GM12892 (cell line): Measurements from ENCODE around the gene NDRG2.

Experiments
- POLR2A ChIP-seq: IDR thresholded peaks from 2 replicates; pipeline ENCODE4 v1.6.1; 2011; ENCODE audit warnings: low read depth, low read length, control low read depth
- POLR2AphosphoS5 ChIP-seq: IDR thresholded peaks from 2 replicates; pipeline ENCODE4 v1.6.1; 2011; ENCODE audit warnings: low read depth, low read length, control low read depth
- TAF1 ChIP-seq: IDR thresholded peaks from 2 replicates; pipeline ENCODE4 v1.6.1; 2011; ENCODE audit warnings: low read depth, mild to moderate bottlenecking, control low read depth, low read length, borderline replicate concordance

GRCh38 chr14:21054123-21054767 lies 29.4 kb upstream of the NDRG2 start:
- TF ChIP-seq POLR2A (no peak), TAF1 (no peak), POLR2AphosphoS5 (no peak)
